A673 (cell line): ENCODE measurements around the gene ALG8. TPM values are rescaled to one million over a fixed set of nuclear protein-coding genes. Genes with fewer than 3 reads are reported as not detected.
"Not testable (repeated sequence)": the region's sequence is repeated elsewhere in the genome, so short reads cannot be mapped to it uniquely, and the experiment has no call there.

Experiments used
- BruUV-seq: library from RNA; stranded (reverse); fragments of 400-500 nt; replicated peaks from 2 replicates; lab custom pipeline; 2021; lab: Mats Ljungman, UMichigan
- CTCF ChIA-PET: fragments of 300-600 bp; sonication (Branson Sonifier 250); formaldehyde crosslinking; loops from one replicate; lab custom pipeline; 2022; ENCODE audit warnings: antibody characterized with exemption; lab: Charles Lee
- POLR2A ChIA-PET: fragments of 300-600 bp; sonication (Branson Sonifier 250); formaldehyde crosslinking; loops from one replicate; lab custom pipeline; 2022; ENCODE audit warnings: antibody characterized with exemption; ENCODE audit not compliant: low non-redundant PET; lab: Charles Lee
- DNase-seq: peaks from one replicate; pipeline ENCODE4 v3.0.0-alpha.2; 2015; ENCODE audit warnings: low spot score
- H3K27ac ChIP-seq: fragments of 200-600 bp; sonication (generic); 2 replicates; pipeline ENCODE4 v1.5.1; 2016; ENCODE audit warnings: mixed run types, low read depth, mild to moderate bottlenecking, mixed read lengths, antibody characterized with exemption, low read length; ENCODE audit not compliant: poor library complexity, severe bottlenecking
- H3K27me3 ChIP-seq: fragments of 200-600 bp; sonication (generic); replicated peaks from 2 replicates; pipeline ENCODE4 v1.6.1; 2017; ENCODE audit warnings: mixed run types, low read depth, mild to moderate bottlenecking, mixed read lengths, antibody characterized with exemption, low read length; ENCODE audit not compliant: insufficient read depth, poor library complexity
- H3K36me3 ChIP-seq: fragments of 200-600 bp; sonication (generic); 2 replicates; pipeline ENCODE4 v1.6.1; 2016; ENCODE audit warnings: mixed run types, mild to moderate bottlenecking, mixed read lengths, antibody characterized with exemption, low read length; ENCODE audit not compliant: insufficient read depth, poor library complexity, severe bottlenecking
- H3K4me1 ChIP-seq: fragments of 200-600 bp; sonication (generic); 2 replicates; pipeline ENCODE4 v1.6.1; 2017; ENCODE audit warnings: mixed run types, mild to moderate bottlenecking, mixed read lengths, antibody characterized with exemption, low read length; ENCODE audit not compliant: insufficient read depth, poor library complexity, severe bottlenecking
- H3K4me3 ChIP-seq: fragments of 200-600 bp; sonication (generic); 2 replicates; pipeline ENCODE4 v1.5.1; 2016; ENCODE audit warnings: low read depth, mixed run types, mild to moderate bottlenecking, mixed read lengths, low read length; ENCODE audit not compliant: poor library complexity, severe bottlenecking
- H3K9me3 ChIP-seq: fragments of 200-600 bp; sonication (generic); 2 replicates; pipeline ENCODE4 v1.6.1; 2016; ENCODE audit warnings: mixed run types, low read depth, mild to moderate bottlenecking, mixed read lengths, antibody characterized with exemption, low read length; ENCODE audit not compliant: poor library complexity, severe bottlenecking
- EZH2 ChIP-seq: fragments of 200-600 bp; sonication (generic); IDR thresholded peaks from 2 replicates; pipeline ENCODE4 v1.6.1; 2017; ENCODE audit warnings: borderline replicate concordance, low read depth, mild to moderate bottlenecking, mixed read lengths, antibody characterized with exemption, low read length; ENCODE audit not compliant: poor library complexity, severe bottlenecking
- intact Hi-C: fragments of 100-400 bp; cut with micrococcal nuclease; formaldehyde crosslinking; loops from one replicate; pipeline ENCODE4 v1.10.0; 2022; ENCODE audit not compliant: unreplicated experiment
- total RNA-seq: library from RNA; stranded (reverse); gene quantifications from 2 replicates; pipeline ENCODE4 v1.2.3, GENCODE V29; 2021
- TF ChIP-seq, protein P1 (sequence below): fragments of 300-800, 200-600 bp; sonication (generic); conservative IDR thresholded peaks from 2 replicates; pipeline ENCODE4 v1.5.1; 2017; ENCODE audit warnings: low read depth, mild to moderate bottlenecking, antibody characterized with exemption, low read length, moderate library complexity, mixed read lengths

ALG8 gene
- total RNA-seq, 1 experiment from 2014 or later: 131 TPM

DNA sequence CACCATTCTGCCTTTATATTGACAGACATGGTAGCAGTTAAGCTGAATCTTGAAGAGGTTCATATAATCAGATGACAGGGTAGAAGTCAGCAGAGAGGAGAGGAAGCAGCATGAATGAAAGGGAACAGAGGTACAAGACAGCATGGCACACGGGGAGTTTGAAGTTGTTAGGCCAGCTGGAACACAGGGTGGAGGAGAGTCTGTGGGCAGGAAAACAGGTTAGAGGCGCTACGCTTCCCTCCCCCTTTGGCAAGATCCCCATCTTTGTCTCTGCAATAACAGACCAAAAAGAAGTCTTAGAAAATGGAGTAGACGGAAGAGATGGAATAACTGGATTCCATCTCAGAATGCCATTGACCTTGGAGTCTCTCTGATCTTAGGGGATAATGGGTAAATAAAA, 39.8 kb downstream of the ALG8 start:
- H3K27ac ChIP-seq: no peak overlapping the region
- H3K4me3 ChIP-seq: no peak overlapping the region
- intact Hi-C loops: no loop called here
- H3K27me3 ChIP-seq: no peaks in the 10 kb centered on the region
- no peak for DNase-seq
- ChIA-PET POLR2A (no interaction called here), CTCF (no interaction called here)
- TF ChIP-seq, protein P1, sequence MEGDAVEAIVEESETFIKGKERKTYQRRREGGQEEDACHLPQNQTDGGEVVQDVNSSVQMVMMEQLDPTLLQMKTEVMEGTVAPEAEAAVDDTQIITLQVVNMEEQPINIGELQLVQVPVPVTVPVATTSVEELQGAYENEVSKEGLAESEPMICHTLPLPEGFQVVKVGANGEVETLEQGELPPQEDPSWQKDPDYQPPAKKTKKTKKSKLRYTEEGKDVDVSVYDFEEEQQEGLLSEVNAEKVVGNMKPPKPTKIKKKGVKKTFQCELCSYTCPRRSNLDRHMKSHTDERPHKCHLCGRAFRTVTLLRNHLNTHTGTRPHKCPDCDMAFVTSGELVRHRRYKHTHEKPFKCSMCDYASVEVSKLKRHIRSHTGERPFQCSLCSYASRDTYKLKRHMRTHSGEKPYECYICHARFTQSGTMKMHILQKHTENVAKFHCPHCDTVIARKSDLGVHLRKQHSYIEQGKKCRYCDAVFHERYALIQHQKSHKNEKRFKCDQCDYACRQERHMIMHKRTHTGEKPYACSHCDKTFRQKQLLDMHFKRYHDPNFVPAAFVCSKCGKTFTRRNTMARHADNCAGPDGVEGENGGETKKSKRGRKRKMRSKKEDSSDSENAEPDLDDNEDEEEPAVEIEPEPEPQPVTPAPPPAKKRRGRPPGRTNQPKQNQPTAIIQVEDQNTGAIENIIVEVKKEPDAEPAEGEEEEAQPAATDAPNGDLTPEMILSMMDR: no peak
- TF ChIP-seq EZH2: no peak
- no peaks in the 10 kb centered on the region for H3K4me1 ChIP-seq
- H3K9me3 ChIP-seq: no peaks in the 10 kb centered on the region
- peaks cover 47% of the 10 kb centered on the region for H3K36me3 ChIP-seq
- BruUV-seq: no TSS peak

DNA sequence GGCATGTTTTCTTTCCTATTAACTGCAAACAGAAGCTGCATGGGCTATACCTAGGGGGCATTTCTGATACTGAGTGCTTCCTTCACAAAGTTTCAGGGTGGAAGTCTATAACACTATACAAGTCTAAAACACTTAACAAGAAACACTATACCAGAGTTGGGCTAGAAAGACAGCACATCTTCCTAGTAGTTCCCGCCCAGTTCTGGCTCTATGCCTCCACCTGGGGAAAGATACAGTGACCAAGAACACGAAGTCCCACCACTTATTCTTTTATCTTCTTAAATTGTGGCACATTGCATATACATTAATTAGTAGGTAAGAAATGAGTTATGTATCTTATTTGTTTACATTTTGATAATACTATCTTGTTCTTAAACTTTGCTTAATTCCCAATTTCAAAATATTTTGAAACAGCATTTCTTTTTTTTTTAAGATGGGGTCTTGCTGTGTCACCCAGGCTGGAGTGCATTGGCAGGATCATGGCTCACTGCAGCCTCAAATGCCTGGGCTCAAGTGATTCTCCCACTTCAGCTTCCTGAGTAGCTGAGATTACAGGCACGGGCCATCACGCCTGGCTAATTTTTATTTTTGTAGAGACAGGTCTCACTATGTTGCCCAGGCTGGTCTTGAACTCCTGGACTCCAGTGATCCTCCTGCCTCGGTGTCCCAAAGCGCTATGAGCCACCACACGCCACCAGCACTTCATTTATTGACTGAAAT, 41.6 kb downstream of the ALG8 start:
- ChIA-PET CTCF (no interaction called here), POLR2A (no interaction called here)
- no peaks in the 10 kb centered on the region for H3K27me3 ChIP-seq
- no peak overlapping the region for H3K4me3 ChIP-seq
- H3K36me3 ChIP-seq: peaks cover 38% of the 10 kb centered on the region
- H3K27ac ChIP-seq: no peak overlapping the region
- no peak for DNase-seq
- BruUV-seq: no TSS peak
- TF ChIP-seq EZH2: no peak
- TF ChIP-seq, protein P1: no peak
- no peaks in the 10 kb centered on the region for H3K4me1 ChIP-seq
- H3K9me3 ChIP-seq: no peaks in the 10 kb centered on the region
- intact Hi-C loops: no loop called here

DNA sequence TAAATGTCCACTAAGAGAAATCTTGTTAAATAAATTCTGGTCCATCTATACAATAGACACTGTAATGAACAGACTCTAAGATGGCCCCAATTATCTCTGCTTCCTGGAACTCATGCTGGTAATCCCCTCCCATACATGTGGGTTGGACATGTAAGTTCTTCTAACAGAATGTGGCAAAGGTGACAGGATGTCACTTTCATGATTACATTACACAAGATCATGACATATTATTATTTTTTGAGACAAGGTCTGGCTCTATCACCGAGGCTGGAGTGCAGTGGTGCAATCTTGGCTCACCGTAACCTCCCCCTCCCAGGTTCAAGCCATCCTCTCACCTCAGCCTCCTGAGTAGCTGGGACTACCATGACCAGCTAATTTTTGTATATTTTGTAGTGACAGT, 45.2 kb downstream of the ALG8 start:
- POLR2A ChIA-PET: no interaction called here
- Histone ChIP-seq H3K27me3 (no peaks in the 10 kb centered on the region), H3K4me1 (no peaks in the 10 kb centered on the region), H3K9me3 (no peaks in the 10 kb centered on the region), H3K27ac (no peak overlapping the region), H3K36me3 (peaks cover 12% of the 10 kb centered on the region), H3K4me3 (no peak overlapping the region)
- TF ChIP-seq EZH2: no peak
- TF ChIP-seq, protein P1: no peak
- DNase-seq: no peak
- intact Hi-C loops: no loop called here
- no TSS peak for BruUV-seq
- CTCF ChIA-PET: no interaction called here

DNA sequence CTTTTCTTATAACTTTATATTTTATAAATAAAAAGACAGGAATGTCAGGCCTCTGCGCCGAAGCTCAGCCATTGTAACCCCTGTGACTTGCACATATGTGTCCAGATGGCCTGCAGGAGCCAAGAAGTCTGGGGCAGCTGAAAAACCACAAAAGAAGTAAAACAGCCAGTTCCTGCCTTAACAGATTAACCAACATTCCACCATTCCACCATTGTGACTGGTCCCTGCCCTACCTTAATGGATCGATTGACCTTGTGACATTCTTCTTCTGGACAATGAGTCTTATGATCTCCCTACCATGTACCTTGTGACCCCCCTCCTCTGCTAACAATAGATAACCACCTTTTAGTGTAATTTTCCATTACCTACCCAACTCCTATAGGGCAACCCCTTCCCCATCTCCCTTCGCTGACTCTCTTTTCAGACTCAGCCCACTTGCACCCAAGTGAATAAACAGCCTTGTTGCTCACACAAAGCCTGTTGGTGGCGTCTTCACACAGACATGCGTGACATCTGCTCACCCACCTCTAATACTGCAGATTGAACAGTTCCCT, 52.8 kb downstream of the ALG8 start:
- H3K9me3 ChIP-seq, H3K4me1 ChIP-seq, DNase-seq, intact Hi-C loops, H3K36me3 ChIP-seq, H3K27me3 ChIP-seq, CTCF ChIA-PET, POLR2A ChIA-PET, H3K27ac ChIP-seq, H3K4me3 ChIP-seq, BruUV-seq: not testable (repeated sequence)
